LHCN-M2 (cell line): ENCODE results near the gene MPDZ. TPM values are rescaled to one million over a fixed set of nuclear protein-coding genes. Genes with fewer than 3 reads are reported as not detected.

Experiments
- DNase-seq: peaks from one replicate; pipeline ENCODE4 v3.0.0-alpha.2; 2012; ENCODE audit warnings: low read depth
- total RNA-seq: library from RNA; depleted of rRNA; stranded (reverse); fragments of >200 nt; gene quantifications from 2 replicates; pipeline ENCODE4 v1.2.3, GENCODE V29; 2014

The MPDZ gene
- total RNA-seq, 1 experiment from 2014 or later = 11.7 TPM

- DNase-seq = no peak
Measured at GRCh38 chr9:13140843-13141592, 138.5 kb downstream of the MPDZ start.

DNA sequence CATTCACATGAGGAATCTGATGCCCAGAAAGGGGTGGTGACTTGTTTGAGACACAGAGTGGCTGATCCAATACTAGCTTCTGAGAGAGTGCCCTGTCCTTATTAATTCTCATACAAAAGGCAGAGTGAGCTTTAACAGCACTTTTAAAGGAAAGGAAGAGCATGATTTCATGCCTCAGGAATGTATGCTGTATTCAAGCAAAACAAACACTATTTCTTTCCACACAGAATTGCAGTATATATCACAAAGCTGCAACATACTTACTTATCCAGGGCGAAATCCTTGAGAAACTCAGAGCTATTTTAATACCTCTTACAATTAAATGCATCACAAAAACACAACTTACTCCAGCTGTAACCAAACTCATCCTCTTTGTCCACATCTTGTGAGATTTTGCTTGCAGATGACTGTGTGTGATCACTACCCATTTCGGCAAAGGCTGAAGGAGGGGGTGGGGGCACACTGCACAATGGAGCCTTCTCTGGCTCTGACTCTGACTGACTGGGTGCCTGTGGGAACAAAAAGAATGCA is 139.8 kb downstream of the MPDZ start:
- DNase-seq = peak; percentile 79

DNA sequence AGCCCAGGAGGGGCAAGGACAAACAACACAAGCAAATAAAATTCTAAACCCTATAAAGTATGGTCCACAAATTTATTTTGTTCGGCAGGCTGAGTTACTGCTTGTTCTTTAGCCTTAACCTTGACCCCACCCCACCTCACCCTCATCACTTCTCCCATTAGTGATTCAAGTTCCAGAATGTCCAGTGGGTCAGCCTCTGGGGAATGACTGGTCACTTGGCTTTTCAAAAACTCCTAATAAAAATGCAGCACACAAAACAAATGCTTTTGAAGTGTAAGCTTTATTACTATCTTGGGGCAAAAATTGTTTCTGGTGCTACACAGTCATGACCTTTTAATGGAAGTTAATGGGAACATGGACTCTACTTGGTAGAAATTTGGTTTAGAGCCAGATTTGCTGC is 142.1 kb downstream of the MPDZ start:
- no peak for DNase-seq

GRCh38 chr9:13131991-13132390 is 147.5 kb downstream of the MPDZ start:
- DNase-seq = no peak

DNA sequence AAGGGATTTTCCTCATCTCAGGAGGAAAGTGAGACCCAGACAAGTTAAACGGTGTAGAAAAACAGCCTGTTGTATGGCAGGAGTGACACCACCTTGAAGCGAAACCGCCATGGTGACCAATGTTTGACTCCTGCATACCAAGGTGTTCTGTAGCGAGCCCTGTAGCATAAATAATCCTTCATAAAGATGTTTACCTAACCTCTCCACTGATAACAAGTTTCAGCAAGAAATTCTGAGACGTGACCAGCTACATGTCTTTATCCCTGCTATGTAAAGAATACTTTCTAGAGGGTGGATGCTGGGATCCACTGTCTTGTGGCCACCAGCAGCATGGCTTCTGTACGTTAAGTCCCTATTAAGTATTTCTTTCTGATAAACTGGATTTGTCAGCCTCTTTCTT is 148.1 kb downstream of the MPDZ start:
- no peak for DNase-seq

DNA sequence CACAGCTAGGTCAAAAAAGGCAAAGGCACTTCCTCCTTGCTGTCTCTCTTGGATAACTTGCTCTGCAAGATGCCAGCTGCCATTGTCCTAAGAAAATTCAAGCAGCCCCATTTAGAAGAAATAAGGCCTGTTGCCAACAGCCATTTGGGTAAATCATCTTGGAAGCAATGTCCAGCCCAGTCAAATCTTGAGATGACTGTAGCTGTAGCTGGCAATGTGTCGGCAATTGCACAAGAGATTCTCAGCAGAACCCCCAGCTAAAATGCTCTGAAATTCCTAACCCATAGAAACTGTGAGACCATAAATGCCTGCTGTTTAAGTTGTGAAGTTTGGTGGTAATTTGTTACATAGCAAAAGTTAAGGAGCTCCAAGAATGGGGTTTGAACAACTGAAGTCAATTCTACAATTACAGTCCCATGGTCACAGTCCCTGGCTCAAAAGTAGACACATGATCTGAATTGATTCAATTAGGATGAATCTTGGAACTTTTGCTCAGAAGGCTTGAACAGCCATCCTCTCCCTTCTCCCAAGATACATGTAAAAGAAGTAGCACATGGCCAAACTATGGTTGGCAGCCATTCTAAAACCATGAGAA is 151.1 kb downstream of the MPDZ start:
- no peak for DNase-seq

DNA sequence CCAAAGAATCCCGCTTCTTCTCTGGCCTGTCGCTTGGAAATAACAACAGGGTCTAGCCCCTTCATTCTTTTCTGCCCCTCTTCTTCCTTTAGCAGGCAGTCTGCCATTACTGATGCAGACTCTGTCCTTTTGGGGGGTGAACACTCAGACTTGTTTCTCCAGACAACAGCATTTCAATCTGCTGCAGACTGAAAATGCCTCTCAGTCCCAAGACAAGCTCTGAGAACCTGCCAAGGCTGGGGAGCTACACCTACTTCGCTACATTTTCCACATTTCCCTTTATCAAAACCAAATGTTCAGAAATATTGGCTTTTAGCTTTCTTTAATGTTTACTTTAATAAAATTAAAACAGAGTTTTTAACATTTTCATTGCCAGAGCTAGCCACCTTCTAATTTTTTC is 152.4 kb downstream of the MPDZ start:
- DNase-seq = no peak

GRCh38 chr9:13125261-13125660 is 154.2 kb downstream of the MPDZ start:
- DNase-seq = no peak

GRCh38 chr9:13122756-13123369 is 156.6 kb downstream of the MPDZ start:
- no peak for DNase-seq

GRCh38 chr9:13118313-13118712 is 161.2 kb downstream of the MPDZ start:
- DNase-seq = no peak

GRCh38 chr9:13116292-13116691 is 163.2 kb downstream of the MPDZ start:
- DNase-seq = no peak

GRCh38 chr9:13113751-13114150 is 165.7 kb downstream of the MPDZ start:
- DNase-seq = peak; percentile 16

DNA sequence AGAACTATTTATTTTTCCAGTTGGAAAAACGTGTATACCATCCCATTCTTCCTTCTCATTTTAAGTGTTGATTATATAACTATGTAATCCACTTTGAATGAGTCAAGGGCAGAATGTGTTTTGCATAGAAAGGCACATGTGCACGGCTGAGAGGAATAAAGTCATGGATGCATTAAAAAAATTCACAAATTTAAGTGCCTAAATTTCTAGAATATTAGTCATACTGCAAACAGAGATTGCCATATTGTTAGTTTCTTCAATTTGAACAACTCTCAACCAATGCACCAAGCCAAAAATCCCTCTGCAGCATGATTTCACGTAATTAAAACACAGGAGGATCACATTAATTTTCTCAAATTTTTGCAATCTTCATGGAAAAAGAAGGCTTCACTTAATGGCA is 166.3 kb downstream of the MPDZ start:
- DNase-seq = peak; percentile 52

DNA sequence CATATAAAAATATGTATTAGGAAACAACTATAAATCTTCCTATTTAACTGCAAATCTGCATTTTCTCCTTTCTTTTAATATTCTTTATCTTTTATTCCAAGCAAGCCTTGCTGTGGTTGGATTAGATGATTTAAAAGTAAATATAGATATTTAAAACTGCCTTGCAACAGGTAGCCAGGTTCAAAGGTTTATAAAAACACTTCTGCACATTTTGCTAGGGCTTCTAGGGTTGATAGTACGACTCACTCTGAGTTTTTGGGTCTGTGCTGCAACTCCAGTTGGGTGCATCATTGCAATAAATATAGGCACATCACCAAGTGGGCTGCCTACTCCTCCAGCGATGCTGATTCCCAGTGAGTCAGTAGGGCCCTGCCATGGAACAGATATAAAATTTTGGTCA is 167.7 kb downstream of the MPDZ start:
- DNase-seq = no peak

DNA sequence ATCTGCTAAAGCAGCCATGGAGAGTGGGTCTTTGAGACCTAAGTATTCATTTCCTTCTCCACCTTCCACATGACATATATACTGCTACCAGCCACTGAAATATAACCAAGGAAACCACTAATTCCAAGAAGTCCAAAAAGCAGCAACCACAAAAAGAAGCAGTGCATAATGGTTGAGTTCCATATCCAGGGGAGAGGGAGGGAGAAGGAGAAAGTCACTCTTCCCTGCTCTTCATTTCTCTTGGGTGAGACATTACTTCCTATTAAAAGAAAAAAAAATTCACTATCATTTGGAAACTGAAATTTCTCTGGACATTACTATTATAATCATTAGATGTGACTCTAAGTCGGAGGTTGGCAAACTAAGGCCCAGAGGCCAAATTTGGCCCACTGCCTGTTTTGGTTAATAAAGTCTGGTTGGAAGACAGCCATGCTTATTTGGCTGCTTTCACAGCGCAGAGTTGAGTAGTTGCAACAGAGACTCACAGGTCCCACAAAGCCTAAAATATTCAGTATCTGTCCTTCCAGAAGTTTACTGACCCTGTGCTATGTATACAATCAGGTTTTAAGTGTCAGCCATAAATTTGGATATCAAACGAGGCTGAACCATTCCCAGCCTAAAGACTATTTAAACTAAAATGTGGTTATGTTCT is 168.6 kb downstream of the MPDZ start:
- no peak for DNase-seq

- DNase-seq = no peak
Measured at GRCh38 chr9:13109781-13110180, 169.7 kb downstream of the MPDZ start.

GRCh38 chr9:13107008-13107407 is 172.5 kb downstream of the MPDZ start:
- no peak for DNase-seq

GRCh38 chr9:13100914-13101572 is 178.4 kb downstream of the MPDZ start:
- DNase-seq = no peak

DNA sequence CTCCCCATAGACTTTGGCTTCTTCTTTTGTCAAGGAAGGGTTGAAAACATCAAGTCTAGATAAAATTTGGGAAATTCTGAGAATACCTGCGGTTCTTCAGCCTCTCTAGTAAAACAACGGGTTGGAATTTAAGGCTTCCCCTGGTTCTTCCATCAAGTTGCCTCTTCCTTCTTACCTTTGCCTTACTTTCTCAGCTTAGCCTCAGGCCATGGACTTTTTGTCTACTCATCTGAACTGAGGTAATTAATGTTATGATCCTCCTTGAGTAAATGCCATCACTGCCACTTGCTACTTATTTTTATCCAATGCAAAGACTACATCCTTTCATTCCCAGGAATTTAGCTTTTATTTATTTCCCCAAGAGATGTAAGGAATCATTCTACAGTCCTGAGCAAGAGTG is 184.4 kb downstream of the MPDZ start:
- no peak for DNase-seq

- DNase-seq = no peak
Measured at GRCh38 chr9:13090628-13091027, 188.9 kb downstream of the MPDZ start.

- DNase-seq = no peak
Measured at GRCh38 chr9:13089666-13090065, 189.8 kb downstream of the MPDZ start.
